ENCODE data around the gene OR7G2.

OR7G2 gene

DNA sequence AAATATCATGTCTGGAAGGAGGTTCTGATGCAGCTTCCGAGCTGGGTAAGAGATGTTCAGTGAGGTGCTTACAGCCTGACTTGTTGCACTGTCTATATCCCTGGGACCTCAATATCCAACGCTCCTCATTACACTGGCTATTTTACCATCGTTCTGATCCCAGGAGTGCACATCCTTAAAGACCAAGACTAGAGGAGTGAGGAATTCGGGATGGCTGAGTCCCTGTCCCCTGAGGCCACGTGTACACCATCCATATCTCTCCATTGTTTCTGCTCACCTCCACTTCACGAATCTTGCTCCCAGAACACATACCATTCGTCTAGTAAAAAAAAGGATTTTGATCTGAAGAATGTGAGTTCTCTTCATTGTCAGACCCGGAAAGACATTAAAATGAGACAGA, at the start of gene OR7G2:
TSS of gene OR7G2 (minus strand) at position 101 of the 400 bp plus-strand sequence. CDS start 4,232 bp downstream, outside the sequence.
- no peak for DNase-seq

DNA sequence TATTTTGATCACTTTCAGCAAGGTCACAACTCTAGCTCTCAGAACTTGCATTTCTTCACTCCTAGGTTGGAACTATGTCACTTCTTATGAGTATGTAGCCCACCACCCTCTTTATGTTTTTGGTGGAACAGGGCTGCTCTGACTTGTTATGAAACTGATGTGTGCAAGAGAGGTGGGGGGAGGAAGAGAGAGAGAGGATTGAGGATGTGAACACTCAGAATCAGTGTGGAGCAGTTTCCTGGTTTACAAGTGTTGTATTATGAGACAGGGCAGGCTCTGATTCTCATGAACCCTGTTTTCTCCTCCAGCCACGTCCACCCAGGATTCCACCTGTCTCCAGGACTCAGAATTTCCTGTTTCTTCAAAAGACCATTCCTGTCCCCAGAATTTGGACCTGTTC, 49.0 kb upstream of the OR7G2 start:
- no peak for DNase-seq

DNA sequence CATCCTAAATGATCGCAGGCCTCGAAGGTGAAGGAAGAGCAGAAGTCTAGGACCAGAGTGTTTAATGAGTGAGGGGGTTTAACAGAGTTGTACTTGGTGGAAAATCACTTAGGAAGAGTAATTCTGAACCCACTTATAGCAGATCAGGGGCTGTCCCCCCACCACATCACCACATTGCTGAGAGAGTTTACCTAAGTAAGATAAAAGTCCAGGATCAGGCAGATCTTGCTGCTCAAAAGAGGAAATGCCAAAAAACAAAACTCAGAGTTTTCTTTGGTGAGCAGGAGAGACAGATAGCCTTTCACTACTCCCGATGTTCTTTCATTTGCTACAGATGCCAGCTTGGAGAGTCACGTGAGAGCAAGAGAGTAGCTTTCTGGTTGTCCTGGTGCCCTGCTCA, 48.3 kb upstream of the OR7G2 start:
- DNase-seq, result no peak

DNA sequence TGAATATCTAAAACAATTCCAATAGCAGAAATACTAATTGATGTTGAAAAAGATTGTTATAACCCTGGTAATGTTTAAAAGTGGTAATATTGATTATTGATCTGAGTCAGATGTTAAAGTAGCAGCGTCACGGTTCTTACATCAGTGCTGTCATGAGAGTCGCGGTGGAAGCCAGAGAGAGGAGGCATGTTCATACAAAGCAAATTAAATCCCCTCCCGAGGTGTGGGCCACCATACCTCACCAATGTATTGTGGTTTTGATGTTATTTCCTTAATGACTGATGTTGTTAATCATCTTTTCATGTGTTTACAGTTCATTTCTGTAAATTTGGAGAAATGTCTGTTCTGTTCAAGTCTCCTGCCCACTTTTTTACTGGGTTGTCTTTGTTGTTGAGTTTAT, 44.1 kb upstream of the OR7G2 start:
- DNase-seq, result no peak

DNA sequence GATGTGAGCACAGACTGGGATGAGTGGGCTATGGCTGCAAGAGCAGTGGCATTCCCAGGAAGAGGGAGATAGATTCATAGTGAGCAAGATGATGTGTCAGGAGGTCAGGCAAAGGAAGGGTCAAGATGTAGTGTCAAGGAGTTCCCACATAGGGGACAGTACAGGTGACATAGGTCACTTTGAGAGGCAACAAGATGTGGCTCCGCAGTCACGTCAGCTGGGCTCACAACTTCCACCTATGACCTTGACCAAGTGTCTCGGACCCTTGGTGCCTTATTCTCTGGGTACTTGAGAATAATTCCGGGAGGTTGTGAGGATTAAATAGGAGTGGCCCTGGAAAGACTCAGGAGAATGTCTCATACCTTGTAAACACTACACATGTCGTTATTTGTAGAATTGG, 43.4 kb upstream of the OR7G2 start:
- DNase-seq, result no peak

DNA sequence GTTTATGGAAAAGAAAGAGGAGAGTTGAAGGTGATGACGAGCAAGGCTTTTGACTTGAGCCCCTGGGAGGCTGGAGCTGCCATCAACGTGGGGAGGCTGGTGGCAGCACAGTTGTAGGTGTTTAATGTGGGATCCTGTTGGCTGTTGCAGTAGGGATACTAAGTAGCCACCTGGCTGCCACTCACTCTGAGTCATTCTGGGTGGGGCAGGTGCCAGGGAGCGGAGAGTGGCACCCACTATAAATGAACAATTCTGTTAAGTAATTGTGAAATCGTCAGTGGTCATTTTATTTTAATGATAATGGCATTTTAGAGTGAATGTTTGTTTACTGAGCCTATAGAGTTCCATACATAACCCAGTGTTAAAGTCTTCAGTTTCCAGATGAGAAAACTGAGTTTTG, 42.7 kb upstream of the OR7G2 start:
- no peak for DNase-seq

DNA sequence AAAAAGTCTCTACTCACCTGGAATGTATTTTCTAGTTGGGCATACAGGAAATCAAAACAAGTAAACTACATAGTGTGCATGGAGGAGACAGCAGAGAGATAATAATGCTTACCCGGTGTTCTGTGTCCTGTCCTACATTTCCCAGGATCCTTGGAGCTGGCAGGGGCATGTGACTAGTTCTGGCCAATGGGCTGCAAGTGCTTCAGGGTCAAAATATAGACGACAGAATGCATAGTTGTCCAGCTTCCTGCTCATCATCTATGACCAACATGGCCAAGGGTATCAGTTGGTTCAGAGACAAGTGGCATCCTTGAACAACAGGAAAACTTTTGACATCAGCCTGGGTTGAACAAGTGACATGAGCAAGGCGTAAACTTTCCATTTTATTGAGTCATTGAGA, 41.4 kb upstream of the OR7G2 start:
- DNase-seq, result no peak

DNA sequence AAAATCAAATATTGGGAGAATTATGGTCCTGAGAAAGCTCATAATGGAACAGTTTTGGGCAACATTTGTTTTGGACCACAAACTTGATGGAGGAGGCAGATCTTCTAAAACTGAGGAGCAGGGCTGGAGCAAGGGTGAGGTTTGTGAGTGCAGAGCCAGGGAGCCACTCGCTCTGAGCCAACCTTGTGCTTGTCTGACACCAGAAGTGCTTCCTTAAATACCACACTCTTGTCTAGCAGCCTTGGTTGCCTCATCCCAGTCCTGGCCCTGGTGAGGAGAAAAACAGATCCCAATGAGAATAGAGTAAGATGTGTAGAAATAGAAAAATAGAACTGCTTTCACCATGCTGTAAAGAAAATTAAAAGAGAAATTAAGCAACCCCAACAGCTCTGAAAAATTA, 39.6 kb upstream of the OR7G2 start:
- DNase-seq, result no peak

DNA sequence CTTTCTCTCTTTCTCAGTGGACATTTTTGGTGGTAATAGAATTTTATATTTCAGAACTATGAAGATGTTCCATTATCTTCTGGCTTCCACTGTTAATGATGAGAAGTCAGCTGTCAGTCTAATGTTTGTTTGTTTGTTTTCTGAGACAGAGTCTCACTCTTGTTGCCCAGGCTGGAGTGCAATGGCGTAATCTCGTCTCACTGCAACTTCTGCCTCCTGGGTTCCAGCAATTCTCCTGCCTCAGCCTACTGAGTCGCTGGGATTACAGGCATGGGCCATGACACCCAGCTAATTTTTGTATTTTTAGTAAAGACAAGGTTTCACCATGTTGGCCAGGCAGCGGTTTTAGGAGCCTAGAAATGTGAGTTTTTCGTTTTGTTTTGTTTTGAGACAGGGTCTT, 37.6 kb upstream of the OR7G2 start:
- DNase-seq, result no peak

DNA sequence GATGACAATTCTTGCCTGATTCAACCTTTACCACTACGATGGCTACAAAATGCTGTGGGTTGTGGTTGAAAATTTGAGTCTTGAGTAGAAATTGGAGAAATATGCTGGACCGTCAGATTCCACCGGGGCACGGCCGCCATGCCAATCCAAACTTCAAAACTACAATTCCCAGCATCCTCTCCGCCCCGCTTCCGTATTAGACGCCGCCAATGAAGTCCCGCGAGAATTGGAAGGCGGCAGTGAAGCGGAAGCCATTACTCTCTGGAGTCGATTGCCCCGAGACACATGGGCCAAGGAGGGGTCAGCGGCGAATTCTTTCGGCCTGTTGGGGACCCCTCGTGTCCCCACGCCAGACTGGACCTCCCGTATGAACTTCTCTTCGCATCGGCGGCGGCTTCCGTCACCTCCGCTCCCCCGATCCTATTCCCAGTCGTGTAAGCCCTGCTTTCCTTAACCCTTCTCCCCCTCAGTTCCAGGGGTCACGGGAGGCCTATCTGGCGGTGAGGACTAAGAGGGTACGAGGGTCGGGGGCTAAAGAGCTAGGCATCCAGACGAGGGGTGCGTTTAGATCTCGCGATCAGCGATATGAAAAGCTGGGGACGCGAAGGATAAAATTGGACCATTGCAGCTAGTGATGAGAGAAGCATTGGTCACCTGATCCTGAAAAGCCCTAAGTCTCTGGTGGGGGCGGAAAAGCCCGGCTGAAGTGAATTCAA, 33.0 kb upstream of the OR7G2 start, which contains the start of gene ZNF317:
TSS of gene ZNF317 (plus strand) at position 239 of the 716 bp plus-strand sequence. CDS start 15,620 bp downstream, outside the sequence.
- peak; percentile 94 to 95 for DNase-seq

DNA sequence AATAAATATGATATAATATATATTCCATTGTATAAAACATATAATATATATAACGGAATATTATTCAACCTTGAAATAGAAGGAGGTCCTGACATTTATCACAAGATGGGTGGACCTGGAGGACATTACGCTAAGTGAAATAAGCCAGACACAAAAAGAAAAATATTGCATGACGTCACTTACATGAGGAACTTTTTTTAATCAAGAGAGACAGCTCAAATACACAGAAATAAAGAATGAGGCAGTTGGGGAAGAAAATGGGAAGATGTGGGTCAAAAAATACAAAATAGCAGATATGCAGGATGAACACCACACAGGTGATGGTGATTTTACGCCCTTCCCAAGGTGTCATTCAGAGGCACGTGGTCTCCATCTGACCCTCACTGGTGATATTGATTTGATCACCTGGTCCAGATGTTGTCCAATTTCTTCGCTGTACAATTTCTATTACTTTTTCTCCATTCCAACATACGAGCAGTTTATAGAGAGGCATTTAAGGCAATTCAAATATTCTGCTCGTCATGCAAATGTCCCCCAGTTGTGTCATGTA, 32.4 kb upstream of the OR7G2 start:
- peak in 1 of 2 experiments; percentile 9 for DNase-seq

DNA sequence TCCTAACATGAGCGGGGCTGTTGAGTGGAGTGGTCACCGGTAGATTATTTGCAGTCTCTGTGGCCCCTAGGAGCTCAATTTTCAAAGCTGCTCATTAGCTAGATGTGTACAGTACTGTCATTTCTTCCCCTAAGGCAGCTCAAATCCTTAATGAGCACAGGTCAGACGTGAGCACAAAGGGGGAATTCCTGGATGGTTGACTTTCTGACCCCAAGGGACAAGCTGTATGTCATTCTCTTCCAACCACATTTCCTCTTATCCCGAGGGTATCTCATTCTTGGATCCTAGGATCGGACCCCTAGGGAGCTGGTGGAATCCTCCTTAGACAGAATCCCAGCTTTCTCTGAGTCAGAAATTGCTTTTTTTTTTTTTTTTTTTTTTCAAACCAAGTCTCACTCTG, 25.1 kb upstream of the OR7G2 start:
- no peak for DNase-seq

DNA sequence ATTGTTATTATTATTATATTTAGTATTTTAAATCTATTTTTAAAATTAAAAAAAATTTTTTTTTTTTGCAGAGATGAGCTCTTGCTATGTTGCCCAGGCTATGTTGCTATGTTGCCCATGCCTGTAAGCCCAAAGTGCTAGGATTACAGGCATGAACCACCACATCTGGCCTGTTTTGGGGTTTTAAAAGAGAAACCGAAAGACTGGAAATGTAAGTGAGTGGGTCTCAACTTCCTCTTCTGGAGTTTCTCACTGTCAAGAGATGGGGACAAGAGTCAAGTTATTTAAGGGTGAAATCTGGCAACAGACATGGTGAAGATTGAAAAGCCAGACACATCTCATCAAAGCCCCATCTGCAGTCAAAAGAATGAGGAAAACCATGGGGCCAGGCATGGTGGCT, 23.7 kb upstream of the OR7G2 start:
- DNase-seq, result no peak

DNA sequence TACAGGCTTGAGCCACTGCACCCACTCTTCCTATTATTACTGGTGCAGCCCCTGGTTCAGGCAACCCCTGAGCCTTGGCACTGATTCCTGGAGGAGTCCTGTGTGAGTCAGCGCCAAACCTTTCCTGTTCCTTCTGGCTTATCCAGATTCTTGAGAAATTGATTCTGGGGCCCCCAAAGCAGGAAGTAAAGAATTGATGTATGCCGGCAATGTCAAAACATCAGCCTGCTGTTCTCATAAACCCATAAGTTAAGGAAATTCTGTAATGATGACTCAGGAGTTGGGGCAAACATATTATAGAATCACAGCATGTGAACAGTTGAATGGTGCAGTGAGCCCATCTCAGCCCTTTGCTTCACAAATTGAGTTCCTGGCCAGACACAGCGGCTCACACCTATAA, 20.9 kb upstream of the OR7G2 start:
- DNase-seq, result no peak

DNA sequence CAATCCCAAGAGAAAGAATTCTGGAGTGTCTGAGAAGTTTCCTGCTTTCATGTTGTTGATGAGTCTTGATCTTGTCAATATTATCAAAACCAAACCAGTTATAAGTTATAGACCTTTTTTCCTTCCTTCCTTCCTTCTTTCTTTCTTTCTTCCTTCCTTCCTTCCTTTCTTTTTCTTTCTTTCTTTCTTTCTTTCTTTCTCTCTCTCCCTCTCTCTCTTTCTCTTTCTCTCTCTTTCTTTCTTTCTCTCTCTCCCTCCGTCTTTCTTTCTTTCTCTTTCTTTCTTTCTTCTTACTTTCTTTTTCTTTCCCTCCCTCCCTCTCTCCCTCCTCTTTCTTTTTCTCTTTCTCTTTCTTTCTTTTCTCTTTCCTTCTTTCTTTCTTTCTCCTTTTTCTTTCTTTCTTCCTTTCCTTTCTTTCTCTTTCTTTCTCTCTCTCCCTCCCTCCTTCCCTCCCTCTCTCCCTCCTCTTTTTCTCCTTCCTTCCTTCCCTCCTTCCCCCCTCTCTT, 19.7 kb upstream of the OR7G2 start, which contains the start of gene OR7G3:
TSS of gene OR7G3 (minus strand) at position 51 of the 506 bp plus-strand sequence. CDS start at position 51, 0 bp downstream.
- DNase-seq, result no peak

DNA sequence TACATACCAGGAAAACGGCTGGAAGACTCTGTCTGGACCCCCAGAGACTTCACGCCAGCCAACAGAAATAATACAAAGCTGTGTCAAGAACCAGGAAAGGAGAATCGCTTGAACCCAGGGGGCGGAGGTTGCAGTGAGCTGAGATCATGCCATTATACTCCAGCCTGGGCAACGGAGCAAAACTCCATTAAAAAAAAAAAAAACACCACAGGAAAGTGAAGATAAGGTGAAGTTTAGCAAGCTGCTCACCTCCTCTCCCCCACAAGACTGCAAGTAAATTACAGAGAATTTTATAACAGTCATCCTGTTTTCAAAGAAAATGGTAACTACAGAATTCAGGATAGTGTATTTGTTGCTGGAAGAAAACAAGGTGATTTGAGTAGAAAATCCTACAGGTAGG, 9.3 kb upstream of the OR7G2 start:
- DNase-seq, result no peak

DNA sequence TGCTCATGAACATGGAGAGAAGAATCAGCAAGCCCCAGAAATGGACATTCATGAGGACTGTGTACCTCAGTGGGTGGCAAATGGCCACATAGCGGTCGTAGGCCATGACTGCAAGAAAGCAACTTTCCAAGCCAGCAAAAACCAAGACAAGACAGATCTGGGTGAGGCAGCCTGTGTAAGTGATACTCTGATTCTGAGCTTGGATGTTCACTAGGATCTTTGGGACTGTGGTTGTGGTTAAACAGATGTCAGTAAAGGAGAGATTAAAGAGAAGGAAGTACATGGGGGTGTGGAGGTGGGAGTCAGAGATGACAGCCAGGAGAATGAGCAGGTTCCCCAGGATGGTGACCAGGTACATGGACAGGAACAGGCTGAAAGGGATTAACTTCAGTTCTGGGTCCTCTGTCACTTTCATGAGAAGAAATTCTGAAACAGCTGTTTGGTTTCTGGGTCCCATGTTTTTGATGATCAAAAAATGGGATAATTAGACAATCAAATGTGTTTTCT, 8.1 kb upstream of the OR7G2 start, which contains the start of gene OR7G1:
TSS of gene OR7G1 (minus strand) at position 457 of the 507 bp plus-strand sequence. CDS start at position 457, 0 bp downstream.
- DNase-seq, result no peak

DNA sequence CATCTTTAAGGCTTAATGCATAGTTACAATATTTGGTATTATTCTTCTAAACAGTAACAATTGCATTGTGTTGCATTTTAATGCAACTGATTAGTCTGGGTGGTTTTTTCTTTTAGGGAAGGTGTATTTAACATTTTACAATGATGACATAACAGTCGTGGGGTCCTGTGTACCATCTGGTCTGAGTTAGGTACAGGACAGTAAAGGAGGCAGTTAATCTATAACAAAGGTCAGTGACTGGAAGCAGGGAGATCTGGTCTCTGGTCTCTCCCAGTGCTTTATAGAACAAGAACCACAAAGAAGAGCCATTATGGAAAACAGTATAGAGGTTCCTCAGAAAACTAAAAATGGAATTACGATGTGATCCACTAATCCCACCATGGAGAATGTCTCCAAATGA, 2.7 kb upstream of the OR7G2 start:
- no peak for DNase-seq

DNA sequence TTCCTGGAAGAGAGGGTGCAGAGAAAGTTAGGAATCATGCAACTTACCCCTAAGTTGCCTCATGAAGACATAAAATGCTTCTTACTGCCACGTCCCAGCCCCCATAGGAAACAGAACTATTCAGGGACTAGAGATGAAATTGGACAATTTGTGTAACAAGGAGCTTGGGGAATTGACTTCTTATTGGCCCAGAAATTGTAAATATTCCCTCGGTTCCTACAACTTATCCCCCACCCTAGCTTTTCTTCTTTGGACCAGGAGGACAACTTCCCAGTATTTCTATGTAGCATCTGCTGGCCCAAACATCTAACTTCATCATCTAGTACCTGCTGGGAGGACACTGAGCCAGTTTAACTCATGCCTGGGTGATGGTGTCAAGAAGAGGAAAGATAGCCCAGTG, 20.5 kb downstream of the OR7G2 start, which contains the start of gene OR1M1:
TSS of gene OR1M1 (plus strand) at position 301 of the 400 bp plus-strand sequence. CDS start 6,184 bp downstream, outside the sequence.
- no peak for DNase-seq

DNA sequence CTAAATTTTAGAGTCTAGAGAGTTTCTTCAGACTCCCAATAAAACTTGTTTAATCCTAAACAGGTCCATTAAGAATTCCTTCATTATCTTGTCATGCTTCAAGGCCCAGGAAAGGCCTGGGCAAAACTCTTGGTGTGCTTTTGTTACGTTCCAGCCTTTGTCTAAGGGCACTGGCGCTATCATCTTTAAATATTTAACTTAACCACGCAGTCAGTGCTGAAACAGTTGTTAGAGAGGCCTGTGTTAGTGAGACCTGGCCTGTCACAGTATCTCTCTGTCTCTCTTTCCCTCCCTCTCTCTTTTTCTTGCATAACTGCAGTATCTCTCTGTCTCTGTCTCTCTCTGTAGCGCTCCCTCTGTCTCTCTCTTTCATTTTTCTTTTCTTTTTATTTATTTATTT, 28.6 kb downstream of the OR7G2 start:
- DNase-seq, result no peak

DNA sequence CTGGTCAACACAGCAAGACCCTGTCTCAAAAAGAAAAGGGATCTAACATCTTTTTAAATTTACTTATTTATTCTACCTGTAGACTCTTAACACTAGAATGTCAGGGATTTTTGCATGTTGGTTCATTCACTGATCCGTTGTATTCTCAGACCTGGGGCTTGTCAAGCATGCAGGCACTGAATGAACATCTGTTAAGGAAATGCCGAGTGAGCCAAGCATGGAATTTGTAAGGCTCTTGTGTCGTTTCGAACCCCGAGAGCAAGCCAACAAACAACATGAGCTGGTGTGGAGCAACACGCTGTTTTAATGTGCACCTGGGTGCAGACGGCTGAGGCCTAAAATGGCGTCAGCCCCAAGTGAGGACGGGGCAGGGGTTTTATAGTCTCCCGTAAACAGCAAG, 30.4 kb downstream of the OR7G2 start:
- no peak for DNase-seq

DNA sequence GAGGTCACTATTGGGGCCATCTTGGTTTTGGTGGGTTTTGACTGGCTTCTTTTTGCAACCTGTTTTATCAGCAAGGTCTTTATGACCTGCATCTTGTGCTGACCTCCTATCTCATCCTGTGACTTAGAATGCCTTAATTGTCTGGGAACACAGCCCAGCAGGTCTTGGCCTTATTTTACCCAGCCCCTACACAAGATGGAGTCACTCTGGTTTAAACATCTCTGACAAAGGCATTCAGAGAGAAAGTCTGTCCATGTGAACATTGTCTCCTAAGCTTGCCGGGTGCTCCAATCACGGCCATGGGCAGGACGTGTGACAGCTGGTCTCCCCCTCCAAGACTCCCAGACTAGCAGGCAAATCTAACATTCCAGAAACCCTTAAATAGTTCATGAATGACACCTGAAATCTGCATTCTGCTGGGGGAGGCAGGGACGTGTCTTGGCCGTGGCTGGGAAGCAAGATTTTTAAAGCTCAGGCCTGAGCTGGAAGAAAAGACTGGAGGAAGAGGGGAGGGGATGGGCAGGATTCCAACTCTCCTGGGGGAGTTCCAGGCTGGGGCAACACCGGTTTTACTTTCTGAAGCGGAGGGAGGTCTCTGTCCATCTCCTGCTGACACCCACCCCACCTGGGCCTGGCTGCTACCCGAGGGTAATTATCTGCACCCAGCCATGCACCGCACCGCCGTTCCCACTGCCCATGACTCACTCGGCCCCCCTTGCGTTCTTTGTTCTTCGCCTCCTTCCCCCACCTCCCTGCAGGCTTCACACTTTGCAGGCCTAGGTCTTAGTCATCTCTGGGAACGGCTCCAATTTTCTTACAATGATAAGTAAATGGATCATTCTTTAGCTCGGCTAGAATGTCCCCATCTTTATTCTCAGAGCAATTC, 32.0 kb downstream of the OR7G2 start:
- peak; percentile 29 to 82 for DNase-seq

DNA sequence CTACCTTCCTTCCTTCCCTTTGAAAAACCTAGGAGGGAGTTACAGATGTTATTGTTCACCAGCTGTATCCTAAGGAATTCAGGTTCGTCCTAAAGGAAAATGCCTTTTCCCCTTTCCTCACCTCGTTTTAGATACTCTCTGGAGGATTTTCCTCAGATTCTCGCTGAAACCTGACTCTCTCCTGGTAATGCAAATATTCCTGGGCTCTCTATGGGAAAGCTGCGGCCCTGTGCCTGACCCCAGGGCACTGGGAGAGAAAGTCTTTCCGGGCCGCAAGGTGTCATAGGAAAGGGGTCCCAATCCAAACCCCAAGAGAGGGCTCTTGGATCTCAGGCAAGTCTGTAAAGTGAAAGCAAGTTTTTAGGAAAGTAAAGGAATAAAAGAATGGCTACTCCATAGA, 33.5 kb downstream of the OR7G2 start:
- DNase-seq, result no peak
